HG02588 (cell line): ENCODE results near the gene ALAS1.
"Not testable (repeated sequence)": the region's sequence is repeated elsewhere in the genome, so short reads cannot be mapped to it uniquely, and the experiment has no call there.

ENCODE experiments used
- ATAC-seq: cut with Tn5 transposase; IDR thresholded peaks from one replicate; pipeline ENCODE4 v1.9.1; 2021; ENCODE audit warnings: mild to moderate bottlenecking, moderate library complexity; ENCODE audit not compliant: unreplicated experiment

The ALAS1 gene

GRCh38 chr3:52197842-52198625 is at the start of gene ALAS1:
Gene ALAS1 (plus strand): TSS chr3:52198160. CDS start chr3:52199242, 1,082 bp downstream.
- ATAC-seq, result peak; percentile 78

GRCh38 chr3:52149021-52149420 is 48.9 kb upstream of the ALAS1 start:
- ATAC-seq, result no peak

- ATAC-seq, result no peak
Observed at GRCh38 chr3:52149726-52150125, 48.2 kb upstream of the ALAS1 start.

- ATAC-seq, result no peak
Observed at GRCh38 chr3:52150357-52150756, 47.6 kb upstream of the ALAS1 start.

- ATAC-seq, result no peak
Observed at GRCh38 chr3:52150860-52151259, 47.1 kb upstream of the ALAS1 start.

GRCh38 chr3:52151991-52152390 is 46.0 kb upstream of the ALAS1 start:
- ATAC-seq, result not testable (repeated sequence)

GRCh38 chr3:52153389-52154096 is 44.4 kb upstream of the ALAS1 start:
- ATAC-seq, result no peak

GRCh38 chr3:52154135-52155094 is 43.5 kb upstream of the ALAS1 start, which contains the start of gene POC1A:
Gene POC1A (minus strand): TSS chr3:52154423. CDS start chr3:52154372, 51 bp downstream.
- ATAC-seq, result peak; percentile 74

GRCh38 chr3:52155912-52156311 is 42.0 kb upstream of the ALAS1 start:
- ATAC-seq, result no peak

GRCh38 chr3:52159503-52159902 is 38.5 kb upstream of the ALAS1 start:
- no peak for ATAC-seq

GRCh38 chr3:52162250-52162872 is 35.6 kb upstream of the ALAS1 start:
- no peak for ATAC-seq

GRCh38 chr3:52167240-52167639 is 30.7 kb upstream of the ALAS1 start:
- ATAC-seq, result no peak

GRCh38 chr3:52170217-52170616 is 27.7 kb upstream of the ALAS1 start:
- ATAC-seq, result not testable (repeated sequence)

- no peak for ATAC-seq
Observed at GRCh38 chr3:52171514-52172261, 26.3 kb upstream of the ALAS1 start.

- ATAC-seq, result no peak
Observed at GRCh38 chr3:52172262-52172757, 25.6 kb upstream of the ALAS1 start.

- ATAC-seq, result no peak
Observed at GRCh38 chr3:52173101-52173500, 24.9 kb upstream of the ALAS1 start.

GRCh38 chr3:52174896-52175295 is 23.1 kb upstream of the ALAS1 start:
- ATAC-seq, result no peak

GRCh38 chr3:52175416-52176179 is 22.4 kb upstream of the ALAS1 start:
- no peak for ATAC-seq

GRCh38 chr3:52176180-52176752 is 21.7 kb upstream of the ALAS1 start:
- ATAC-seq, result no peak
